GM12873 (cell line): ENCODE data around the gene MLLT3.

ENCODE experiments used
- TF ChIP-seq, protein P1 (sequence below): IDR thresholded peaks from 2 replicates; pipeline ENCODE4 v1.5.1; 2012; ENCODE audit warnings: low read depth, mild to moderate bottlenecking, moderate library complexity, low read length, control low read depth; ENCODE audit not compliant: insufficient read depth; ENCODE audit errors: missing control alignments

Gene MLLT3

DNA sequence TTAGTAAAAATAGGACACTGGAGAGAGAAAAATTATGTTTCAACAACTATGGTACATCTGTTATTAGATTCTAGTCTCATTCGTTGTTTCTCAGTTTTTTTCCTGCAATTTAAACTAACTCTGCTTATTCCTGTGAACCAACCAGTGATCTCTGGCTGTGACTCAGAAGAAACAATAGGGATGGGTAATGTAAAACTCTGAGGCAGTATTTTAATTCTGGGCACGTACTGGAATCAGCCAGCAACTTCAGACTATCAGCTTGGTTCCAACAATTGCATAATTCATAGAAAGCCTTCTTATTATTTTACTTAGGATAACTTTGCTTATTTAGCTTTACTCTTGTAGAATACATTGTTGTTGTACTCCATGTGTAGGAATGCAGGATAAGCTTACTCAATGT is 28.8 kb downstream of the MLLT3 start:
- TF ChIP-seq, protein P1, sequence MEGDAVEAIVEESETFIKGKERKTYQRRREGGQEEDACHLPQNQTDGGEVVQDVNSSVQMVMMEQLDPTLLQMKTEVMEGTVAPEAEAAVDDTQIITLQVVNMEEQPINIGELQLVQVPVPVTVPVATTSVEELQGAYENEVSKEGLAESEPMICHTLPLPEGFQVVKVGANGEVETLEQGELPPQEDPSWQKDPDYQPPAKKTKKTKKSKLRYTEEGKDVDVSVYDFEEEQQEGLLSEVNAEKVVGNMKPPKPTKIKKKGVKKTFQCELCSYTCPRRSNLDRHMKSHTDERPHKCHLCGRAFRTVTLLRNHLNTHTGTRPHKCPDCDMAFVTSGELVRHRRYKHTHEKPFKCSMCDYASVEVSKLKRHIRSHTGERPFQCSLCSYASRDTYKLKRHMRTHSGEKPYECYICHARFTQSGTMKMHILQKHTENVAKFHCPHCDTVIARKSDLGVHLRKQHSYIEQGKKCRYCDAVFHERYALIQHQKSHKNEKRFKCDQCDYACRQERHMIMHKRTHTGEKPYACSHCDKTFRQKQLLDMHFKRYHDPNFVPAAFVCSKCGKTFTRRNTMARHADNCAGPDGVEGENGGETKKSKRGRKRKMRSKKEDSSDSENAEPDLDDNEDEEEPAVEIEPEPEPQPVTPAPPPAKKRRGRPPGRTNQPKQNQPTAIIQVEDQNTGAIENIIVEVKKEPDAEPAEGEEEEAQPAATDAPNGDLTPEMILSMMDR = no peak

DNA sequence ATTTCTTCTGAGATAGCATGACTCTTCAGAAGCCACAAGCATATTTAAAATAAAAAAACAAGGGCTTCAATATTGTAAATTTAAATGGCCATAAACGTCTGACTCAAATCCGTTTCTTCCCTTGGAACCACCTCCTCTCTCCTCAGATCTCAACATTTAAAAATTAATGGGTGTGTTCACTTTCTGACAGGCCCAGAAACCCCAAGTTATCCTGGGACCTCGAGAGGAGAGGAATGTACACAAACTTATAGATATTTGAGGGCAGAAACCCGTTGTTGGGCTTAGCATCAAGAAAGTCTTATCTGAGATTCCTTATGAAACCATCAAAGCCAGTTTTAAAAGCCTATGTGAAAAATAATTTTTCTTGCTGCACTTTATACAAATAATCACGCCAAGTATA is 29.2 kb downstream of the MLLT3 start:
- TF ChIP-seq, protein P1 = no peak

DNA sequence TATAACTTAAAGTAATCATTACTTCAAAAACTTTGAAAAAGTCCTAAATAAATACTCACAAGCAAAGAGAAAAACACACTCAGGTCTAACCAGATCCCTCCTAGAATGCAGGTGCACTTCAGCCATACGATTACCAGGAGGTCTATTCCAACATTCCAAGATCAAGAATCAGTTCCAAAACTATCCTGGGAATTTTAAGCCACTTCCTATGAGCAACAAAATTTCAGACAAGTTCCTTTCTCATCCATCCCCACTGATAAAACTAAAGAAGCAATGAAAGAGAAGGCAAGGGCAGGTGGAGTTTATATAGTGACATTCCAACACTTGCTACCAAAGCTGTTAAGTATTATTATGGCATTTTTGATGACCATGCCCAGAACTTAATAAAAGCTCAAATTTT is 29.6 kb downstream of the MLLT3 start:
- TF ChIP-seq, protein P1 = no peak

DNA sequence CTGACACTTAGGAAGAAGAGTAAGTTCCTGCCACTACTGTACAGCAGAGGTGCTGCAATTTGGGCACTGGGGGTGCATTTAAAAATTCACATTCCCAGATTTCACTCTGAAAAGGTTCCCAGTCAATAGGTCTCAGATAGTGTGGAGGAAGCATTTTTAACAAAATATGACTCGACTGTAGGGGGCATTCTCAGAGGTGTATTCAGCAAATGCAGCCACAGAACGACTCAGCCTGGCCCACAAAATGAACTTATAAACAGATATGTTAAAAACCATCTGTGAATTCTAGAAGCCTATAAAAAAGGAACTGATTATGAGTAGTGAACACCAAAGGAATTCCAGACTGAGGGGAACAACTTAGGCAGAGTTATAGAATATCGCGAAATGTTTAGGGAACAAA is 31.1 kb downstream of the MLLT3 start:
- TF ChIP-seq, protein P1 = no peak

DNA sequence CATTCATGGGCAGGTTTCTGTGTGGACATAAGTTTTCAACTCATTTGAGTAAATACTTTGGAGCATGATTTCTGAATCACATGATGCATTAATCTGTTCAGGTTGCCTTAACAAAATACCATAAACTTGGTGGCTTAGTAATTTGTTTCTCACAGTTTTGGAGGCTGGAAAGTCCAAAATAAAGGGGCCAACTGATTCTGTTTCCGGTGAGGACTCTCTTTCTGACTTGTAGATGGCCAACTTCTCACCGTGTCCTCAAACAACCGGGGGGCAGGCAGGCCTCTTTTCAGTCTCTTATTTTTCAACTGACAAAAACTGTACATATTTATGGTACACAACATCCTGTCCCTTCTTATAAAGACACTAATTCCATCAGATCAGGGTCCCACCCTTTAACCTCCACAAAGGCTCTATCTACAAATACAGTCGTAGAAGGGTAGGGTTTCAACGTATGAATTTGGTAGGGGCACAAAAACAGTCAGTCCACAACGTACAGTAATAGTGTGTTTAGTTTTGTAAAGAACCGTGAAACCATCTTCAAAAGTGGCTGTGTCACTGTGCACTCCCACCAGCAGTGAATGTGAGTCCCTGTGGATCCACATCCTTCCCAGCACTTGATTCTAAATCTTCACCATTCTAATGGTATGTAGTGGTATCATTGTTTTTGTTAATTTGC is 37.2 kb downstream of the MLLT3 start:
- TF ChIP-seq, protein P1 = no peak

DNA sequence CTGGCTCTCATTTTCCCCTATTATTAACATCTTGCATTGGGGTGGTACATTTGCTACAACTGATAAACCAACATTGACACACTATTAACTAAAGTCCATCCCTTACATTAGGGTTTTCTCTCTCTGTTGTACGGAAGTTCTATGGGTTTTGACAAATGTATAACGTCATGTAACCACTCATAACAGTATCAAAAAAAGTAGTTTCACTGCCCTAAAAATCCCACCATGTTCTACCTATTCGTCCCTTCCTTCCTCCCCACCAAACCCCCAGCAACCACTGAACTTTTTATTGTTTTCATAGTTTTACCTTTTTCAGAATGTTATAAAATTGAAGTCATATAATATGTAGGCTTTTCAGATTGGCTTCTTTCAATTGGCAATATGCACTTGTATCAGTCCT is 40.1 kb downstream of the MLLT3 start:
- TF ChIP-seq, protein P1 = no peak

DNA sequence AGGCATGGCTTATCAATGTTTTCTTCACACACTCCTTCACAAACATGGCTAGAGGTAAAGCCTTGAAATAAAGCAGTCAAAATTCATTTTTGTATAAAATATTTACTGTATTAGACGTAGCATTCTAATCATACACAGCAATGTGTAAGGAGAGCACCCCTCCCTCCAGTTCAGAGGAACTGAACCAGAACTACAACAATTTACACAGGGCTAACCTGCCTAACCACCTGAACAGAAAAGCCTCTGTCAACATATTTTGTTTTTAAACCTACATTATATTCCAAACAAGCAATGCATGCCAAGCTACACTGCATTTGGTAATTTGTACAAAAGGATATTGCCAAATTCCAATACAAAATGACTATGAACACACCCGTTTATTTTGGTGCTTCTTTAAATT is 41.6 kb downstream of the MLLT3 start:
- TF ChIP-seq, protein P1 = no peak
